ENCODE results near the gene SLC15A2.

Gene SLC15A2

GRCh38 chr3:121885386-121885785, 8.8 kb upstream of the SLC15A2 start:
- no peak overlapping the region for H3K4me3 ChIP-seq (ENCODE audit: low read length)
- no peaks in the 10 kb centered on the region for H3K9me3 ChIP-seq (ENCODE audit: control insufficient read depth, low read length)
- H3K9ac ChIP-seq (ENCODE audit: low read length) = no peak overlapping the region
- H3K36me3 ChIP-seq (ENCODE audit: control insufficient read depth, insufficient read depth, low read length) = no peaks in the 10 kb centered on the region
- H3K4me1 ChIP-seq (ENCODE audit: control insufficient read depth, insufficient read depth, low read length) = no peaks in the 10 kb centered on the region
- no peaks in the 10 kb centered on the region for H3K27me3 ChIP-seq (ENCODE audit: control insufficient read depth, insufficient read depth, low read length)

- H3K9me3 ChIP-seq (ENCODE audit: control insufficient read depth, low read length) = no peaks in the 10 kb centered on the region
- H3K27me3 ChIP-seq (ENCODE audit: control insufficient read depth, insufficient read depth, low read length) = no peaks in the 10 kb centered on the region
- no peak overlapping the region for H3K4me3 ChIP-seq (ENCODE audit: low read length)
- no peak overlapping the region for H3K9ac ChIP-seq (ENCODE audit: low read length)
- H3K36me3 ChIP-seq (ENCODE audit: control insufficient read depth, insufficient read depth, low read length) = no peaks in the 10 kb centered on the region
- peaks cover 5% of the 10 kb centered on the region for H3K4me1 ChIP-seq (ENCODE audit: control insufficient read depth, insufficient read depth, low read length)
Measured at GRCh38 chr3:121895121-121895520, 920 bp downstream of the SLC15A2 start.

DNA sequence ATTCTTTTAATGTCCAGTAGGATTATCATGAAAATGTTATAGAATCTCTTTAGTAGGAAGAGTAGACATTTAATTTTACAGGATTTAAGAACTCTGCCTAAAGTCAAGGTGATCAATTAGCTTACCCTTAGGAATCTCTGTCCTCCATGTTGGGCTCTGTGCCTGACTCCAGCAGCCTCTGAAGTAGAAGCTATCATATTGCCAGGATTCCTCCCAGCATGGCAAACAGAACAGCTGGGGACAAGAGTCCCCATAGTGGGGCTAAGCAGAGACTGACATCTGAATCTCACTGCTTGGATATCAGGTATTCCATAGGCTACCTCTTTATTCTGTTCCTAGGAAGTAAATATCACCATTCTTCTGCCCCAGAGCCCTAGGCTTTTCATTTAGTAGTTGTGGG, 1.5 kb downstream of the SLC15A2 start:
- H3K9me3 ChIP-seq (ENCODE audit: control insufficient read depth, low read length) = no peaks in the 10 kb centered on the region
- no peak overlapping the region for H3K9ac ChIP-seq (ENCODE audit: low read length)
- H3K36me3 ChIP-seq (ENCODE audit: control insufficient read depth, insufficient read depth, low read length) = no peaks in the 10 kb centered on the region
- no peak overlapping the region for H3K4me3 ChIP-seq (ENCODE audit: low read length)
- no peaks in the 10 kb centered on the region for H3K27me3 ChIP-seq (ENCODE audit: control insufficient read depth, insufficient read depth, low read length)
- H3K4me1 ChIP-seq (ENCODE audit: control insufficient read depth, insufficient read depth, low read length) = peaks cover 5% of the 10 kb centered on the region

DNA sequence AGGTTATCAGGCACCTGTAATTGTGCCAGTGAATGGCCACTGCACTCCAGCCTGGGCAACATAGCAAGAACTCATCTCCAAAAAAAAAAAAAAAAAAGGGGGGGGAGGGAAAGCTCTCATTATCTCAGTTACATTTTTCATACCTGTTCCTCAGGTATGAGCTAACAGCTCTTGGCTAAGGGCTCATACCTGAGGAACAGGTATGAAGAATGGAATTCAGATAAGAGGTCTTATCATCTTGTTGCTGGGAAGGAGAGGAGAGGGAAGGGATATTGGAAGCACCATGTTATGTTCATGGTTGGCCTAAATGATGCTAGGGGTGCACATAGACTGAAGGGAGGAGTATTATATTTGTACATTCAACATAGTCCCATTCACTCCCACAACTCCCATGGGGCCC, 2.6 kb downstream of the SLC15A2 start:
- Histone ChIP-seq H3K4me3 (ENCODE audit: low read length) (no peak overlapping the region), H3K27me3 (ENCODE audit: control insufficient read depth, insufficient read depth, low read length) (no peaks in the 10 kb centered on the region), H3K9me3 (ENCODE audit: control insufficient read depth, low read length) (no peaks in the 10 kb centered on the region), H3K4me1 (ENCODE audit: control insufficient read depth, insufficient read depth, low read length) (peaks cover 5% of the 10 kb centered on the region), H3K36me3 (ENCODE audit: control insufficient read depth, insufficient read depth, low read length) (no peaks in the 10 kb centered on the region), H3K9ac (ENCODE audit: low read length) (no peak overlapping the region)

DNA sequence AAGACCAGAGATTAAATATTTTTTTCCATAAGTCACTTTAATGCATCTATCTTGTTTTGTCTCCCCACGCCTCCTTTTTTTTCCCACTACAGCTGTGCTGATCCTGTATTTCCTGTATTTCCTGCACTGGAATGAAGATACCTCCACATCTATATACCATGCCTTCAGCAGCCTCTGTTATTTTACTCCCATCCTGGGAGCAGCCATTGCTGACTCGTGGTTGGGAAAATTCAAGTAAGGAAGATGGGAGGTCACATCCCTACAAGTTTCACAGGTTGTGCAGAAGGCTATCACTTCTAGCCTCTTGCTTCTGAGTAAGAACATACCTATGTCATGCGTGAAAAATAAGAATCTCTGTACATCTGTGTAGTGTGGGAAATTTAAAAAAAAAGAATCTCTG, 3.1 kb downstream of the SLC15A2 start:
- Histone ChIP-seq H3K4me1 (ENCODE audit: control insufficient read depth, insufficient read depth, low read length) (peaks cover 5% of the 10 kb centered on the region), H3K36me3 (ENCODE audit: control insufficient read depth, insufficient read depth, low read length) (no peaks in the 10 kb centered on the region), H3K9ac (ENCODE audit: low read length) (no peak overlapping the region), H3K9me3 (ENCODE audit: control insufficient read depth, low read length) (no peaks in the 10 kb centered on the region), H3K4me3 (ENCODE audit: low read length) (no peak overlapping the region), H3K27me3 (ENCODE audit: control insufficient read depth, insufficient read depth, low read length) (no peaks in the 10 kb centered on the region)

GRCh38 chr3:121913305-121913990, 19.2 kb downstream of the SLC15A2 start:
- Histone ChIP-seq H3K4me3 (ENCODE audit: low read length) (no peak overlapping the region), H3K4me1 (ENCODE audit: control insufficient read depth, insufficient read depth, low read length) (no peaks in the 10 kb centered on the region), H3K9ac (ENCODE audit: low read length) (no peak overlapping the region), H3K9me3 (ENCODE audit: control insufficient read depth, low read length) (no peaks in the 10 kb centered on the region), H3K36me3 (ENCODE audit: control insufficient read depth, insufficient read depth, low read length) (no peaks in the 10 kb centered on the region), H3K27me3 (ENCODE audit: control insufficient read depth, insufficient read depth, low read length) (no peaks in the 10 kb centered on the region)

GRCh38 chr3:121914081-121914998, 20.1 kb downstream of the SLC15A2 start:
- Histone ChIP-seq H3K4me1 (ENCODE audit: control insufficient read depth, insufficient read depth, low read length) (no peaks in the 10 kb centered on the region), H3K9ac (ENCODE audit: low read length) (no peak overlapping the region), H3K4me3 (ENCODE audit: low read length) (no peak overlapping the region)

DNA sequence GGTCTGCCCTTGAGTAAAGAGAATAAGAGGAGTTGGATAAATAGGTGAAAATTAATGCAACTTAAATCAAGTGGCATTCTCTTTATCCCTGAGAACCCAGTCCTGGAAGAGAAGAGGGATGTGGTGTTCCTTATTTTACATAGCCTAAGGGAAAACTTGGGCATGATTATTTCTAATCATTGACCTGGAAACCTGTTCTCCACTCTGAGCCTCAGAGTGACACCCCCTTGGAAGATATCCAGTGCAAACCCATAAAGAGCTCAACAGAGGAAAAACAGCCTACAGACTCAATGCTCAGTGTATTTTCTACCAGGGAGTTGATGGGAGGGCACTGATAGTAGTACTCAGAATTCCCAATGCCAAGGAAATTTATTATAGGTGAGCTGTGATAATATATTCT, 22.0 kb downstream of the SLC15A2 start:
- H3K4me1 ChIP-seq (ENCODE audit: control insufficient read depth, insufficient read depth, low read length) = no peaks in the 10 kb centered on the region
- no peaks in the 10 kb centered on the region for H3K27me3 ChIP-seq (ENCODE audit: control insufficient read depth, insufficient read depth, low read length)
- no peak overlapping the region for H3K9ac ChIP-seq (ENCODE audit: low read length)
- H3K4me3 ChIP-seq (ENCODE audit: low read length) = no peak overlapping the region
- H3K36me3 ChIP-seq (ENCODE audit: control insufficient read depth, insufficient read depth, low read length) = no peaks in the 10 kb centered on the region
- H3K9me3 ChIP-seq (ENCODE audit: control insufficient read depth, low read length) = no peaks in the 10 kb centered on the region

More at GRCh38 chr3:121914081-121914998, 20.1 kb downstream of the SLC15A2 start:
- no peaks in the 10 kb centered on the region for H3K36me3 ChIP-seq (ENCODE audit: control insufficient read depth, insufficient read depth, low read length)
- no peaks in the 10 kb centered on the region for H3K9me3 ChIP-seq (ENCODE audit: control insufficient read depth, low read length)
- no peaks in the 10 kb centered on the region for H3K27me3 ChIP-seq (ENCODE audit: control insufficient read depth, insufficient read depth, low read length)

- Histone ChIP-seq H3K27me3 (ENCODE audit: control insufficient read depth, insufficient read depth, low read length) (no peaks in the 10 kb centered on the region), H3K36me3 (ENCODE audit: control insufficient read depth, insufficient read depth, low read length) (no peaks in the 10 kb centered on the region), H3K4me3 (ENCODE audit: low read length) (no peak overlapping the region), H3K4me1 (ENCODE audit: control insufficient read depth, insufficient read depth, low read length) (no peaks in the 10 kb centered on the region), H3K9ac (ENCODE audit: low read length) (no peak overlapping the region), H3K9me3 (ENCODE audit: control insufficient read depth, low read length) (no peaks in the 10 kb centered on the region)
Measured at GRCh38 chr3:121918779-121919483, 24.7 kb downstream of the SLC15A2 start.

GRCh38 chr3:121924734-121925133, 30.5 kb downstream of the SLC15A2 start:
- H3K27me3 ChIP-seq (ENCODE audit: control insufficient read depth, insufficient read depth, low read length) = no peaks in the 10 kb centered on the region
- no peak overlapping the region for H3K9ac ChIP-seq (ENCODE audit: low read length)
- peaks cover 8% of the 10 kb centered on the region for H3K4me1 ChIP-seq (ENCODE audit: control insufficient read depth, insufficient read depth, low read length)
- no peaks in the 10 kb centered on the region for H3K36me3 ChIP-seq (ENCODE audit: control insufficient read depth, insufficient read depth, low read length)
- H3K4me3 ChIP-seq (ENCODE audit: low read length) = no peak overlapping the region
- H3K9me3 ChIP-seq (ENCODE audit: control insufficient read depth, low read length) = no peaks in the 10 kb centered on the region

DNA sequence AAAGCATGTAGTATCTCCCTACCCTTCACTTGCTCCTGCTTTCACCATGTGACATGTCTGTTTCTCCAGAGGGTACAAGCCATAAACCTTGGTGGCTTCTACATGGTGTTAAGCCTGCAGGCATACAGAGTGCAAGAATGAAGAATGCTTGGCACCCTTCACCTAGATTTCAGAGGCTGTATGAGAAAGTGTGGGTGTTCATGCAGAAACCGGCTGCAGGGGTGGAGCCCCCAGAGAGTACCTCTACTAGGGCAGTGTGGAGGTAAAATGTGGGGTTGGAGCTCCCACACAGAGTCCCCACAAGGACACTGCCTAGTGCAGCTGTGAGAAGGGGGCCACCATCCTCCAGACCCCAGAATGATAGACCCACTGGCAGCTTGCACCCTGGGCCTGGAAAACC, 32.2 kb downstream of the SLC15A2 start:
- H3K4me1 ChIP-seq (ENCODE audit: control insufficient read depth, insufficient read depth, low read length) = peaks cover 8% of the 10 kb centered on the region
- H3K9me3 ChIP-seq (ENCODE audit: control insufficient read depth, low read length) = no peaks in the 10 kb centered on the region
- no peaks in the 10 kb centered on the region for H3K36me3 ChIP-seq (ENCODE audit: control insufficient read depth, insufficient read depth, low read length)
- no peaks in the 10 kb centered on the region for H3K27me3 ChIP-seq (ENCODE audit: control insufficient read depth, insufficient read depth, low read length)
- H3K4me3 ChIP-seq (ENCODE audit: low read length) = no peak overlapping the region
- H3K9ac ChIP-seq (ENCODE audit: low read length) = no peak overlapping the region
